HCT116 (cell line): Measurements from ENCODE around the gene ELOVL4.

ENCODE experiments used
- CTCF ChIP-seq, 3 experiments: fragments of 200-600 bp in 1 of 3; sonication (generic) in 1 of 3; IDR thresholded peaks in 2 of 3; conservative IDR thresholded peaks in 1 of 3; 2 replicates each; pipeline ENCODE4 v1.5.1; 2012 to 2017; ENCODE audit warnings: low read depth in 2 of 3, low read length in 2 of 3, antibody characterized with exemption in 1 of 3, borderline replicate concordance in 1 of 3, control low read depth in 1 of 3, mild to moderate bottlenecking in 1 of 3, mixed read lengths in 1 of 3, mixed run types in 1 of 3, moderate library complexity in 1 of 3; ENCODE audit not compliant: insufficient read depth in 1 of 3
- EZH2 ChIP-seq: fragments of 200-600 bp; sonication (generic); IDR thresholded peaks from 2 replicates; pipeline ENCODE4 v1.6.1; 2017; ENCODE audit warnings: antibody characterized with exemption, mixed run types
- MAX ChIP-seq: IDR thresholded peaks from 2 replicates; pipeline ENCODE4 v1.6.1; 2012
- REST ChIP-seq: IDR thresholded peaks from 2 replicates; pipeline ENCODE4 v1.6.1; 2012; ENCODE audit warnings: low read depth
- SIN3A ChIP-seq: IDR thresholded peaks from 2 replicates; pipeline ENCODE4 v1.6.1; 2012; ENCODE audit warnings: low read depth
- SP1 ChIP-seq: IDR thresholded peaks from 2 replicates; pipeline ENCODE4 v1.6.1; 2012; ENCODE audit warnings: low read depth

DNA sequence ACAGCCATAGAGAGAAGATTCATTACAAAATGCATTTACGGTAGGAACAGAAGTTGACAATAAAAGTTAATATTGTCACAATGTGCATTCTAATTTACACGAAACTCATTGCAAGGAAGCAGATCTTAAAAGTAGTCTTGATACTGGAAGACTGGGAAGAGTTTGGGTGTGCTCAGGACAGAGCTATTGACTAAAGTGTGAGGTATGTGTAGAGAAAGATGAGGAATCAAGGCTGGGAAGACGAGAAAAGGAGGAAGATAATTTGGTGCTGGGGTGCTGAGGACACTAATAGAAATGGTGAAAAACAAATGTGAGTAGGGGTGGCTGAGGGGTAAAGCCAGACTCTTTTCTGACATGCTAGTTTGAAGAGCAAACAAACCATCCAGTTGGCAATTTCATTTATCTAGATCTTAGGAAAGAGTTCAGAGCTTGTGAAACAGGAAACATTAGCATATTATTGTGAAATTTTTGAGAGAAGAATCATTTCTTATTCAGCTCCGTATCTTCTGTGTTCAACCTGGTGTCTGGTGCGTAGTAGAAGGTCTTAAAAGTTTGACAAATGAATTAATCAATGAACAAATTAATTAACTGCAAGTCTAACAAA is 72.7 kb downstream of the ELOVL4 start:
- TF ChIP-seq CTCF (IDR thresholded peaks at IDR 0.05 in 2 of 3, conservative IDR thresholded peaks at IDR 0.05 in 1 of 3; ENCODE audit: borderline replicate concordance in 1 of 3, insufficient read depth in 1 of 3, low read depth in 2 of 3, low read length in 2 of 3) (no peak), SIN3A (no peak), EZH2 (no peak), MAX (no peak), SP1 (no peak), REST (no peak)
